ENCODE data around the gene GRK5.

The GRK5 gene

GRCh38 chr10:119221201-119221600, 13.8 kb downstream of the GRK5 start:
- no peaks in the 10 kb centered on the region for H3F3A ChIP-seq (ENCODE audit: insufficient read depth, low read length)
- no peak overlapping the region for H3K4me3 ChIP-seq (ENCODE audit: low read length)
- H3K4me2 ChIP-seq (ENCODE audit: low read depth, low read length), result no peak overlapping the region
- TF ChIP-seq EZH2phosphoT487 (IDR thresholded peaks at IDR 0.05; ENCODE audit: low read length), result no peak
- TF ChIP-seq CTCF (IDR thresholded peaks at IDR 0.05; ENCODE audit: low read length), result no peak
- TF ChIP-seq EZH2 (optimal IDR thresholded peaks at IDR 0.05; ENCODE audit: low read depth, low read length), result no peak
- no peaks in the 10 kb centered on the region for H3K9me2 ChIP-seq (replicated peaks; ENCODE audit: insufficient read depth, low read length)
- H2AFZ ChIP-seq (ENCODE audit: low read length), result no peak overlapping the region
- no peaks in the 10 kb centered on the region for H4K20me1 ChIP-seq (ENCODE audit: insufficient read depth, low read length)
- H3K9ac ChIP-seq (ENCODE audit: low read length), result no peak overlapping the region
- no peaks in the 10 kb centered on the region for H3K36me3 ChIP-seq (replicated peaks; ENCODE audit: insufficient read depth, low read length)
- no peak overlapping the region for H3K27ac ChIP-seq (ENCODE audit: low read length)
- no peaks in the 10 kb centered on the region for H3K4me1 ChIP-seq (ENCODE audit: low read length)
- no peaks in the 10 kb centered on the region for H3K9me3 ChIP-seq (replicated peaks; ENCODE audit: insufficient read depth, low read length)
- H3K27me3 ChIP-seq (replicated peaks; ENCODE audit: insufficient read depth, low read length), result no peaks in the 10 kb centered on the region
- DNase-seq, result no peak
- H3K79me2 ChIP-seq (ENCODE audit: low read length), result no peaks in the 10 kb centered on the region

DNA sequence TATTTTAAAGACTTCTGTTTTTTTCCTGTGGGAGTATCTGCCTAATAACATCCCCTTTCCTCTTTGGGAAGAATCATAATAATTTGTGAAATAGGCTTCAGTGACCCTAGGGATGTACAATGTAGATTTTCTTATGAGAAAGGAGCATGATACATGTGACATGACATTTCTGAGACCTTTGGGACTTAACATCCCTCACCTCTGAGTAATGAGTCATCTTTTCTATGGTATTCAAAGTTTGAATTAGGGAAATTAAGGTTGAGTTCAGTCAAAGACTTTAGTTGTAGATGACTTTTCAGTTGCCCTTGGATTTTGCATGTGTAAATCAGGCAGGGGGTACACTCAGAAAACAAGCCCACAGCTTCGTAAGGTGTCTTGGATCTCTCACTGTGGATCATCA, 14.3 kb downstream of the GRK5 start:
- Histone ChIP-seq H3K4me1 (ENCODE audit: low read length) (no peaks in the 10 kb centered on the region), H3K27me3 (replicated peaks; ENCODE audit: insufficient read depth, low read length) (no peaks in the 10 kb centered on the region), H3K36me3 (replicated peaks; ENCODE audit: insufficient read depth, low read length) (no peaks in the 10 kb centered on the region), H3K9ac (ENCODE audit: low read length) (no peak overlapping the region), H4K20me1 (ENCODE audit: insufficient read depth, low read length) (no peaks in the 10 kb centered on the region), H3K4me2 (ENCODE audit: low read depth, low read length) (no peak overlapping the region), H2AFZ (ENCODE audit: low read length) (no peak overlapping the region), H3F3A (ENCODE audit: insufficient read depth, low read length) (no peaks in the 10 kb centered on the region), H3K4me3 (ENCODE audit: low read length) (no peak overlapping the region), H3K9me3 (replicated peaks; ENCODE audit: insufficient read depth, low read length) (no peaks in the 10 kb centered on the region), H3K27ac (ENCODE audit: low read length) (no peak overlapping the region), H3K79me2 (ENCODE audit: low read length) (no peaks in the 10 kb centered on the region), H3K9me2 (replicated peaks; ENCODE audit: insufficient read depth, low read length) (no peaks in the 10 kb centered on the region)
- DNase-seq, result no peak
- no peak for TF ChIP-seq EZH2phosphoT487 (IDR thresholded peaks at IDR 0.05; ENCODE audit: low read length)
- no peak for TF ChIP-seq CTCF (IDR thresholded peaks at IDR 0.05; ENCODE audit: low read length)
- TF ChIP-seq EZH2 (optimal IDR thresholded peaks at IDR 0.05; ENCODE audit: low read depth, low read length), result no peak

DNA sequence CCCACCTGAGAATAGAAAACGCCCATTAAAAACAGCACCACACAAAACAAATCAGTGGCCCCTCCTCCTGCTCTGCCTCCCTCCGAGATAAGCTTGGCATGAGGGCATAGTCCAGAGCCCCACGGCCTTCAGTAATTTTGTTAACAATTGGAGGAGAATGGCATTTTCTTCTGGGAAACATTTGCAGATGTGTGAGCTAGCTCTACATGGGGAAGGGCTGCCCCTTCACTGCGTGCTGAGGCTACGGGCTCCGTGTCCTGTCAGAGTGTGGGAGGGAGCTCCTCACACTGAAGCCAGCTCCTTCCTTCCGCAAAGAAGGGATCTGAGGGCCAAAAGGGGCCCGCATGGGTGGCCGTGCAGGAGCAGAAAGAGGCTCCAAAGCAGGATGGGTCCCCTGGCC, 15.2 kb downstream of the GRK5 start:
- no peak overlapping the region for H3K4me3 ChIP-seq (ENCODE audit: low read length)
- no peaks in the 10 kb centered on the region for H3K4me1 ChIP-seq (ENCODE audit: low read length)
- H3K79me2 ChIP-seq (ENCODE audit: low read length), result no peaks in the 10 kb centered on the region
- H3F3A ChIP-seq (ENCODE audit: insufficient read depth, low read length), result no peaks in the 10 kb centered on the region
- no peaks in the 10 kb centered on the region for H3K36me3 ChIP-seq (replicated peaks; ENCODE audit: insufficient read depth, low read length)
- TF ChIP-seq EZH2 (optimal IDR thresholded peaks at IDR 0.05; ENCODE audit: low read depth, low read length), result no peak
- TF ChIP-seq CTCF (IDR thresholded peaks at IDR 0.05; ENCODE audit: low read length), result no peak
- no peak for TF ChIP-seq EZH2phosphoT487 (IDR thresholded peaks at IDR 0.05; ENCODE audit: low read length)
- no peak overlapping the region for H2AFZ ChIP-seq (ENCODE audit: low read length)
- no peaks in the 10 kb centered on the region for H3K27me3 ChIP-seq (replicated peaks; ENCODE audit: insufficient read depth, low read length)
- DNase-seq, result no peak
- H3K27ac ChIP-seq (ENCODE audit: low read length), result no peak overlapping the region
- no peak overlapping the region for H3K9ac ChIP-seq (ENCODE audit: low read length)
- H3K9me3 ChIP-seq (replicated peaks; ENCODE audit: insufficient read depth, low read length), result no peaks in the 10 kb centered on the region
- no peaks in the 10 kb centered on the region for H3K9me2 ChIP-seq (replicated peaks; ENCODE audit: insufficient read depth, low read length)
- H3K4me2 ChIP-seq (ENCODE audit: low read depth, low read length), result no peak overlapping the region
- H4K20me1 ChIP-seq (ENCODE audit: insufficient read depth, low read length), result no peaks in the 10 kb centered on the region

Measured in MM.1S (cell line).